Measurements from ENCODE around the gene RD3L. TPM values are rescaled to one million over a fixed set of nuclear protein-coding genes. Genes with fewer than 3 reads are reported as not detected.

Gene RD3L
- total RNA-seq, 1 donor from 2014 or later, result not detected

GRCh38 chr14:103920981-103921854, 21.1 kb downstream of the RD3L start:
- Histone ChIP-seq H3K27me3 (ENCODE audit: low read depth) (no peaks in the 10 kb centered on the region), H3K9me3 (no peaks in the 10 kb centered on the region), H3K27ac (peak overlapping the region; percentile 86), H3K36me3 (peaks cover 21% of the 10 kb centered on the region), H3K4me1 (peaks cover 20% of the 10 kb centered on the region), H3K4me3 (peak overlapping the region; percentile 85)
- peak; percentile 94 for DNase-seq
- intact Hi-C loops (cut with DNase I), result no loop called here
- ATAC-seq, result peak; percentile 99 to 100
- TF ChIP-seq CTCF (IDR thresholded peaks at IDR 0.05), result peak; percentile 100

- no peak overlapping the region for H3K27ac ChIP-seq
These were observed 25.6 kb downstream of the RD3L start for GRCh38 chr14:103916636-103917262.

GRCh38 chr14:103915616-103916015, 26.7 kb downstream of the RD3L start:
- ATAC-seq (no peak), DNase-seq (no peak)
- no peaks in the 10 kb centered on the region for H3K9me3 ChIP-seq
- no peaks in the 10 kb centered on the region for H3K27me3 ChIP-seq (ENCODE audit: low read depth)
- intact Hi-C loops (cut with DNase I), result no loop called here
- peaks cover 15% of the 10 kb centered on the region for H3K4me1 ChIP-seq
- no peak for TF ChIP-seq CTCF (IDR thresholded peaks at IDR 0.05)
- H3K36me3 ChIP-seq, result peaks cover 73% of the 10 kb centered on the region
- no peak overlapping the region for H3K4me3 ChIP-seq
- no peak overlapping the region for H3K27ac ChIP-seq

More at GRCh38 chr14:103916636-103917262, 25.6 kb downstream of the RD3L start:
- intact Hi-C loops (cut with DNase I), result no loop called here
- ATAC-seq (no peak), DNase-seq (no peak)
- H3K4me3 ChIP-seq, result no peak overlapping the region
- no peak for TF ChIP-seq CTCF (IDR thresholded peaks at IDR 0.05)
- H3K27me3 ChIP-seq (ENCODE audit: low read depth), result no peaks in the 10 kb centered on the region
- peaks cover 65% of the 10 kb centered on the region for H3K36me3 ChIP-seq
- no peaks in the 10 kb centered on the region for H3K9me3 ChIP-seq
- peaks cover 19% of the 10 kb centered on the region for H3K4me1 ChIP-seq

- H3K4me1 ChIP-seq, result peaks cover 12% of the 10 kb centered on the region
- ATAC-seq, result no peak
- no peak overlapping the region for H3K4me3 ChIP-seq
- intact Hi-C loops (cut with DNase I), result no loop called here
- H3K36me3 ChIP-seq, result peaks cover 50% of the 10 kb centered on the region
- no peaks in the 10 kb centered on the region for H3K9me3 ChIP-seq
- H3K27me3 ChIP-seq (ENCODE audit: low read depth), result no peaks in the 10 kb centered on the region
- peak; percentile 27 for DNase-seq
- no peak overlapping the region for H3K27ac ChIP-seq
- no peak for TF ChIP-seq CTCF (IDR thresholded peaks at IDR 0.05)
These were observed 31.3 kb downstream of the RD3L start for GRCh38 chr14:103910984-103911383.

- ATAC-seq, result peak; percentile 98 to 100
- H3K4me1 ChIP-seq, result peaks cover 12% of the 10 kb centered on the region
- H3K27ac ChIP-seq, result no peak overlapping the region
- H3K9me3 ChIP-seq, result no peaks in the 10 kb centered on the region
- TF ChIP-seq CTCF (IDR thresholded peaks at IDR 0.05), result peak; percentile 80
- no peaks in the 10 kb centered on the region for H3K27me3 ChIP-seq (ENCODE audit: low read depth)
- H3K4me3 ChIP-seq, result peak overlapping the region; percentile 18
- intact Hi-C loops (cut with DNase I), result no loop called here
- peaks cover 45% of the 10 kb centered on the region for H3K36me3 ChIP-seq
- DNase-seq, result peak; percentile 94
These were observed 31.9 kb downstream of the RD3L start for GRCh38 chr14:103910262-103910935.

Measured in lower lobe of right lung (tissue), 2 donors.